ENCODE results near the gene BICDL2. TPM values are rescaled to one million over a fixed set of nuclear protein-coding genes. Genes with fewer than 3 reads are reported as not detected.
A peak's percentile ranks its signal among the peaks of the same experiment; 100 is the strongest.

Gene BICDL2
- total and polyA plus RNA-seq, 9 of the 15 experiments (the other 6 are each of a cell fraction or from before 2014, with no cell fraction given) = 0.09 to 0.28 (median 0.09) TPM; not detected in 6

DNA sequence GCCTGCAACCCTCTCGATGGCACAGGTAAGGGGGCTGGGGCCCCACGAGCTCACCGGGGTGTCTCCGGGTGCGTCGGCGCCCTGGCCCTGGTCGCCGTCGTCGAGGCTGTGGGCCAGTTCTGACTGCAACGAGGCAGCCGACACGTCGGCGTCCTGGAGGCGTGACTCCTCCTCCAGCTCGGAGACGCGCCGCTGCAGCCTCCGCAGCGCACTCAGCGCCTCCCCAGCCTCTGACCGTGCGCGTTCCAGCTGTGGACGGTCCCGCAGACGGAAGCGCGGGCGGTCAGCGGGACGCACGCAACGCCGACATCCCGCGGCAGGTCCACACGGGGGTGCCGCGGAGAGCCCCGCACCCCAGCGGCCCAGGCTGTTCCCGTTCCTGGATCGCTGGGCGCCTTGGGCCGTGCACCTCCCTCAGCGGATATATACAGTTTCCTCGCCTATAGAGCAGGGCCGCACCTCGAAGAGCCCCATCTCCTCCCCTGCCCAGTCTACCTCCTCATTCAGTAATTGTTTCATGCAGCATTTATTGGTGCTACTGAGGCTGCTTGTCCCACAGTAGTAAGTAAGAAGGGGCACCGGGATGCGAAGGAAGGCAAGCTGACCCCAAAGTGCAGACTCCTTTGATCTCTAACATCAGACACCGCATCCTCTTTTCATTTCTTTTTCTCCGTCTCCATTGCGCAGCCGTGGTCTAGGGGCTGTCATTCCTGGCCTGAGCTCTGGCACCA, 7.1 kb downstream of the BICDL2 start (continued):
- TF ChIP-seq ZBTB9 (CRISPR knock-in tag; IDR thresholded peaks at IDR 0.05) (peak; percentile 48; the same call in 1 of the 2 replicates), PKNOX1 (IDR thresholded peaks at IDR 0.05) (no peak), ZFX (CRISPR knock-in tag; IDR thresholded peaks at IDR 0.05) (no peak), FIP1L1 (IDR thresholded peaks at IDR 0.05; ENCODE audit: low read depth, low read length, poor library complexity, severe bottlenecking) (no peak), KDM5B (IDR thresholded peaks at IDR 0.05; ENCODE audit: insufficient replicate concordance, low read depth, low read length) (peak; percentile 53), KAT8 (IDR thresholded peaks at IDR 0.05; ENCODE audit: low read depth) (no peak), RUNX1 (IDR thresholded peaks at IDR 0.05; ENCODE audit: low read depth) (no peak), HNRNPLL (IDR thresholded peaks at IDR 0.05; ENCODE audit: low read depth, low read length, poor library complexity, severe bottlenecking) (peak; percentile 44), NCOA4 (IDR thresholded peaks at IDR 0.05; ENCODE audit: partially characterized antibody) (no peak), RBBP5 (IDR thresholded peaks at IDR 0.05; ENCODE audit: borderline replicate concordance, insufficient read depth, low read length, poor library complexity, severe bottlenecking) (peak; percentile 45), ZNF324 (CRISPR knock-in tag; IDR thresholded peaks at IDR 0.05) (no peak), CTBP1 (IDR thresholded peaks at IDR 0.05; ENCODE audit: borderline replicate concordance) (peak; percentile 86), SMARCA5 (IDR thresholded peaks at IDR 0.05) (no peak), HES1 (IDR thresholded peaks at IDR 0.05; ENCODE audit: low read depth) (no peak), MCM5 (IDR thresholded peaks at IDR 0.05; ENCODE audit: low read depth) (no peak), ZNF224 (CRISPR knock-in tag; IDR thresholded peaks at IDR 0.05) (no peak), RBM17 (IDR thresholded peaks at IDR 0.05; ENCODE audit: borderline replicate concordance, low read depth, low read length) (no peak), ZNF785 (CRISPR knock-in tag; IDR thresholded peaks at IDR 0.05) (no peak), MCM7 (IDR thresholded peaks at IDR 0.05) (no peak), GTF2F1 (IDR thresholded peaks at IDR 0.05; ENCODE audit: low read depth, low read length) (no peak)
- TF ChIP-seq, protein P1, sequence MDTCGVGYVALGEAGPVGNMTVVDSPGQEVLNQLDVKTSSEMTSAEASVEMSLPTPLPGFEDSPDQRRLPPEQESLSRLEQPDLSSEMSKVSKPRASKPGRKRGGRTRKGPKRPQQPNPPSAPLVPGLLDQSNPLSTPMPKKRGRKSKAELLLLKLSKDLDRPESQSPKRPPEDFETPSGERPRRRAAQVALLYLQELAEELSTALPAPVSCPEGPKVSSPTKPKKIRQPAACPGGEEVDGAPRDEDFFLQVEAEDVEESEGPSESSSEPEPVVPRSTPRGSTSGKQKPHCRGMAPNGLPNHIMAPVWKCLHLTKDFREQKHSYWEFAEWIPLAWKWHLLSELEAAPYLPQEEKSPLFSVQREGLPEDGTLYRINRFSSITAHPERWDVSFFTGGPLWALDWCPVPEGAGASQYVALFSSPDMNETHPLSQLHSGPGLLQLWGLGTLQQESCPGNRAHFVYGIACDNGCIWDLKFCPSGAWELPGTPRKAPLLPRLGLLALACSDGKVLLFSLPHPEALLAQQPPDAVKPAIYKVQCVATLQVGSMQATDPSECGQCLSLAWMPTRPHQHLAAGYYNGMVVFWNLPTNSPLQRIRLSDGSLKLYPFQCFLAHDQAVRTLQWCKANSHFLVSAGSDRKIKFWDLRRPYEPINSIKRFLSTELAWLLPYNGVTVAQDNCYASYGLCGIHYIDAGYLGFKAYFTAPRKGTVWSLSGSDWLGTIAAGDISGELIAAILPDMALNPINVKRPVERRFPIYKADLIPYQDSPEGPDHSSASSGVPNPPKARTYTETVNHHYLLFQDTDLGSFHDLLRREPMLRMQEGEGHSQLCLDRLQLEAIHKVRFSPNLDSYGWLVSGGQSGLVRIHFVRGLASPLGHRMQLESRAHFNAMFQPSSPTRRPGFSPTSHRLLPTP (IDR thresholded peaks at IDR 0.05; ENCODE audit: borderline replicate concordance, extremely low read depth, insufficient read length) = no peak
- TF ChIP-seq, protein P2, sequence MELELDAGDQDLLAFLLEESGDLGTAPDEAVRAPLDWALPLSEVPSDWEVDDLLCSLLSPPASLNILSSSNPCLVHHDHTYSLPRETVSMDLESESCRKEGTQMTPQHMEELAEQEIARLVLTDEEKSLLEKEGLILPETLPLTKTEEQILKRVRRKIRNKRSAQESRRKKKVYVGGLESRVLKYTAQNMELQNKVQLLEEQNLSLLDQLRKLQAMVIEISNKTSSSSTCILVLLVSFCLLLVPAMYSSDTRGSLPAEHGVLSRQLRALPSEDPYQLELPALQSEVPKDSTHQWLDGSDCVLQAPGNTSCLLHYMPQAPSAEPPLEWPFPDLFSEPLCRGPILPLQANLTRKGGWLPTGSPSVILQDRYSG (tag; conservative IDR thresholded peaks at IDR 0.05; ENCODE audit: low read depth) = no peak

All from K562 (cell line).